ENCODE measurements around the gene NKAP.
"Not testable (repeated sequence)": the region's sequence is repeated elsewhere in the genome, so short reads cannot be mapped to it uniquely, and the experiment has no call there.

The NKAP gene

GRCh38 chrX:119981286-119982070 is 37.9 kb upstream of the NKAP start:
- peak; percentile 45 for FAIRE-seq

DNA sequence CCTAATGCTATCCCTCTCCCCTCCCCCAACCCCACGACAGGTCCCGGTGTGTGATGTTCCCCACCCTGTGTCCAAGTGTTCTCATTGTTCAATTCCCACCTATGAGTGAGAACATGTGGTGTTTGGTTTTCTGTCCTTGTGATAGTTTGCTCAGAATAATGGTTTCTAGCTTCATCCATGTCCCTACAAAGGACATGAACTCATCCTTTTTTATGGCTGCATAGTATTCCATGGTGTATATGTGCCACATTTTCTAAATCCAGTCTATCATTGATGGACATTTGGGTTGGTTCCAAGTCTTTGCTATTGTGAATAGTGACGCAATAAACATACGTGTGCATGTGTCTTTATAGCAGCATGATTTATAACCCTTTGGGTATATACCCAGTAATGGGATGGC is 33.6 kb upstream of the NKAP start:
- FAIRE-seq; DNase-seq (ENCODE audit: insufficient read length, low spot score): not testable (repeated sequence)

More at GRCh38 chrX:119981286-119982070, 37.9 kb upstream of the NKAP start:
- no peak for DNase-seq (ENCODE audit: insufficient read length, low spot score)
- TF ChIP-seq PAX5 (IDR thresholded peaks at IDR 0.05; ENCODE audit: insufficient read depth, low read length, severe bottlenecking) (no peak), SPI1 (IDR thresholded peaks at IDR 0.05; ENCODE audit: low read depth, low read length) (no peak), TAF1 (IDR thresholded peaks at IDR 0.05; ENCODE audit: low read depth, low read length) (no peak), POU2F2 (IDR thresholded peaks at IDR 0.05; ENCODE audit: low read depth, low read length) (no peak), POLR2AphosphoS5 (IDR thresholded peaks at IDR 0.05; ENCODE audit: low read depth, low read length) (no peak), POLR2A (IDR thresholded peaks at IDR 0.05; ENCODE audit: low read depth, low read length) (no peak)

GRCh38 chrX:119971184-119971583 is 27.6 kb upstream of the NKAP start:
- DNase-seq (ENCODE audit: insufficient read length, low spot score) (no peak), FAIRE-seq (no peak)
- TF ChIP-seq POLR2A (IDR thresholded peaks at IDR 0.05; ENCODE audit: low read depth, low read length) (no peak), POU2F2 (IDR thresholded peaks at IDR 0.05; ENCODE audit: low read depth, low read length) (no peak), SPI1 (IDR thresholded peaks at IDR 0.05; ENCODE audit: low read depth, low read length) (no peak), PAX5 (IDR thresholded peaks at IDR 0.05; ENCODE audit: insufficient read depth, low read length, severe bottlenecking) (no peak), POLR2AphosphoS5 (IDR thresholded peaks at IDR 0.05; ENCODE audit: low read depth, low read length) (no peak), TAF1 (IDR thresholded peaks at IDR 0.05; ENCODE audit: low read depth, low read length) (no peak)

GRCh38 chrX:119970574-119970973 is 27.0 kb upstream of the NKAP start:
- no peak for FAIRE-seq

DNA sequence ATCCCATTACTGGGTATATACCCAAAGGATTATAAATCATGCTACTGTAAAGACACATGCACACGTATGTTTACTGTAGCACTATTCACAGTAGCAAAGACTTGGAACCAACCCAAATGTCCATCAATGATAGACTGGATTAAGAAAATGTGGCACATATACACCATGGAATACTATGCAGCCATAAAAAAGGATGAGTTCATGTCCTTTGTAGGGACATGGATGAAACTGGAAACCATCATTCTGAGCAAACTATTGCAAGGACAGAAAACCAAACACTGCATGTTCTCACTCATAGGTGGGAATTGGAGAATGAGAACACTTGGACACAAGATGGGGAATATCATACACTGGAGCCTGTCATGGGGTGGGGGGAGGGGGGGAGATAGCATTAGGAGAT is 23.3 kb upstream of the NKAP start:
- not testable (repeated sequence) for DNase-seq (ENCODE audit: insufficient read length, low spot score); FAIRE-seq

More at GRCh38 chrX:119970574-119970973, 27.0 kb upstream of the NKAP start:
- TF ChIP-seq SPI1 (IDR thresholded peaks at IDR 0.05; ENCODE audit: low read depth, low read length): no peak
- no peak for TF ChIP-seq TAF1 (IDR thresholded peaks at IDR 0.05; ENCODE audit: low read depth, low read length)
- no peak for TF ChIP-seq POLR2A (IDR thresholded peaks at IDR 0.05; ENCODE audit: low read depth, low read length)
- TF ChIP-seq POU2F2 (IDR thresholded peaks at IDR 0.05; ENCODE audit: low read depth, low read length): no peak
- TF ChIP-seq POLR2AphosphoS5 (IDR thresholded peaks at IDR 0.05; ENCODE audit: low read depth, low read length): no peak
- TF ChIP-seq PAX5 (IDR thresholded peaks at IDR 0.05; ENCODE audit: insufficient read depth, low read length, severe bottlenecking): no peak
- DNase-seq (ENCODE audit: insufficient read length, low spot score): no peak

- no peak for TF ChIP-seq POU2F2 (IDR thresholded peaks at IDR 0.05; ENCODE audit: low read depth, low read length)
- TF ChIP-seq TAF1 (IDR thresholded peaks at IDR 0.05; ENCODE audit: low read depth, low read length): no peak
- TF ChIP-seq POLR2AphosphoS5 (IDR thresholded peaks at IDR 0.05; ENCODE audit: low read depth, low read length): no peak
- no peak for TF ChIP-seq SPI1 (IDR thresholded peaks at IDR 0.05; ENCODE audit: low read depth, low read length)
- TF ChIP-seq PAX5 (IDR thresholded peaks at IDR 0.05; ENCODE audit: insufficient read depth, low read length, severe bottlenecking): no peak
- TF ChIP-seq POLR2A (IDR thresholded peaks at IDR 0.05; ENCODE audit: low read depth, low read length): no peak
- no peak for DNase-seq (ENCODE audit: insufficient read length, low spot score)
- FAIRE-seq: no peak
Observed at GRCh38 chrX:119960625-119961024, 17.1 kb upstream of the NKAP start.

DNA sequence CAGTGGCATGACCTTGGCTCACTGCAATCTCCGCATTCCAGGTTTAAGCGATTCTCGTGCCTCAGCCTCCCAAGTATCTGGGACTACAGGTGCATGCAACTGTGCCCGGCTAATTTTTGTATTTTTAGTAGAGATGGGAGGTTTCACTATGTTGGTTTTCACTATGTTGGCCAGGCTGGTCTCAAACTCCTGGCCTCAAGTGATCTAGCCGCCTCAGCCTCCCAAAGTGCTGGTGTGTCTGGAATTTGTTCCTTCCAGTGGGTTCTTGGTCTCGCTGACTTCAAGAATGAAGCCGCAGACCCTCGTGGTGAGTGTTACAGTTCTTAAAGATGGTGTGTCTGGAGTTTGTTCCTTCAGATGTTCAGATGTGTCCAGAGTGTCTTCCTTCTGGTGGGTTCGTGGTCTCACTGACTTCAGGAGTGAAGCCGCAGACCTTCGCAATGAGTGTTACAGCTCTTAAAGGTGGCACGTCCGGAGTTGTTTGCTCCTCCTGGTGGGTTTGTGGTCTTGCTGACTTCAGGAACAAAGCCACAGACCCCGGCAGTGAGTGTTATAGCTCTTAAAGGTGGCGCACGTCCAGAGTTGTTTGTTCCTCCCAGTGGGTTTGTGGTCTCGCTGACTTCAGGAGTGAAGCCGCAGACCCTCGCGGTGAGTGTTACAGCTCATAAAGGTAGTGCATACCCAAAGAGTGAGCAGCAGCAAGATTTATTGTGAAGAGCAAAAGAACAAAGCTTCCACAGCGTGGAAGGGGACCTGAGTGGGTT is 12.4 kb upstream of the NKAP start:
- not testable (repeated sequence) for DNase-seq (ENCODE audit: insufficient read length, low spot score); FAIRE-seq

DNA sequence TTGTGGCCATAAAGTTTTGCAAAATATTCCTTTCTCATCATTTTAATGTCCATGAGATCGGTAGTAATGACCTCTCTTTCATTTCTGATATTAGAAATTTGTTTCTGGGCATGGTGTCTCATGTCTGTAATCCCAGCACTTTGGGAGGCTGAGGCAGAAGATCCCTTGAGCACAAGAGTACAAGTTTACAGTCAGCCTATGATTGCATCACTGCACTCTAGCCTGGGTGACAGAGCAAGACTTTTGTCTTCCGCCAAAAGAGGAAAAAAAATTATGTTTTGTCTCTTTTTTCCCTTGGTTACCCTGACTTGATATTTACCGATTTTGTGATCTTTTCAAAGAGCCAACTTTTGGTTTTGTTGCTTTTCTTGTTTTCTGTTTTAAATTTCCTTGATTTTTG is 10.8 kb upstream of the NKAP start:
- no peak for DNase-seq (ENCODE audit: insufficient read length, low spot score)
- FAIRE-seq: no peak
- TF ChIP-seq TAF1 (IDR thresholded peaks at IDR 0.05; ENCODE audit: low read depth, low read length) (no peak), POU2F2 (IDR thresholded peaks at IDR 0.05; ENCODE audit: low read depth, low read length) (no peak), POLR2A (IDR thresholded peaks at IDR 0.05; ENCODE audit: low read depth, low read length) (no peak), POLR2AphosphoS5 (IDR thresholded peaks at IDR 0.05; ENCODE audit: low read depth, low read length) (no peak), SPI1 (IDR thresholded peaks at IDR 0.05; ENCODE audit: low read depth, low read length) (no peak), PAX5 (IDR thresholded peaks at IDR 0.05; ENCODE audit: insufficient read depth, low read length, severe bottlenecking) (no peak)

DNA sequence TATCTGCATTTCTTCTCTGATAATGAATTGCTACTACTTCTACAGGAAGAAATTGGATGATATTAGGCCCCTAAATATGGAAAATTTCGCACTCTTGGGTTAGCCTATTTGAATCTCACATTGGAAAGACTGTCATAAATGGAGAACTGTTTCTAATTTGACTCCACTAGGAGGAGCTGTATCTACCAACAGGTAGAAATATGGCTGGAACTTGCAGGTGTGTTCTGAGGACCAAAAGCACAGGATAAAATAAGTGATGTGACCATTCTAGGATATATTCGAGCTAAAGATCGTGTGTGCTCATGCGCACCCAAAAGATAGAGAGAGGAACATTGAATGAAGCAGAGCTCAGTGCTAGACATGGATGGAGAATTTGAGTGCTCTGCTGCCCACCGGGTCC is 4.8 kb upstream of the NKAP start:
- FAIRE-seq (no peak), DNase-seq (ENCODE audit: insufficient read length, low spot score) (no peak)
- TF ChIP-seq POLR2A (IDR thresholded peaks at IDR 0.05; ENCODE audit: low read depth, low read length) (no peak), TAF1 (IDR thresholded peaks at IDR 0.05; ENCODE audit: low read depth, low read length) (no peak), SPI1 (IDR thresholded peaks at IDR 0.05; ENCODE audit: low read depth, low read length) (no peak), POU2F2 (IDR thresholded peaks at IDR 0.05; ENCODE audit: low read depth, low read length) (no peak), PAX5 (IDR thresholded peaks at IDR 0.05; ENCODE audit: insufficient read depth, low read length, severe bottlenecking) (no peak), POLR2AphosphoS5 (IDR thresholded peaks at IDR 0.05; ENCODE audit: low read depth, low read length) (no peak)

- TF ChIP-seq PAX5 (IDR thresholded peaks at IDR 0.05; ENCODE audit: insufficient read depth, low read length, severe bottlenecking) (no peak), TAF1 (IDR thresholded peaks at IDR 0.05; ENCODE audit: low read depth, low read length) (no peak), POLR2A (IDR thresholded peaks at IDR 0.05; ENCODE audit: low read depth, low read length) (no peak), POLR2AphosphoS5 (IDR thresholded peaks at IDR 0.05; ENCODE audit: low read depth, low read length) (no peak), POU2F2 (IDR thresholded peaks at IDR 0.05; ENCODE audit: low read depth, low read length) (no peak), SPI1 (IDR thresholded peaks at IDR 0.05; ENCODE audit: low read depth, low read length) (no peak)
- FAIRE-seq (no peak), DNase-seq (ENCODE audit: insufficient read length, low spot score) (no peak)
Observed at GRCh38 chrX:119945481-119945880, 1.9 kb upstream of the NKAP start.

Measured in GM12891 (cell line).